A673 (cell line): ENCODE data around the gene SERHL2. TPM values are rescaled to one million over a fixed set of nuclear protein-coding genes. Genes with fewer than 3 reads are reported as not detected.

ENCODE experiments used
- BruUV-seq: library from RNA; stranded (reverse); fragments of 400-500 nt; replicated peaks from 2 replicates; lab custom pipeline; 2021; lab: Mats Ljungman, UMichigan
- CTCF ChIA-PET: fragments of 300-600 bp; sonication (Branson Sonifier 250); formaldehyde crosslinking; loops from one replicate; lab custom pipeline; 2022; ENCODE audit warnings: antibody characterized with exemption; lab: Charles Lee
- POLR2A ChIA-PET: fragments of 300-600 bp; sonication (Branson Sonifier 250); formaldehyde crosslinking; loops from one replicate; lab custom pipeline; 2022; ENCODE audit warnings: antibody characterized with exemption; ENCODE audit not compliant: low non-redundant PET; lab: Charles Lee
- DNase-seq: peaks from one replicate; pipeline ENCODE4 v3.0.0-alpha.2; 2015; ENCODE audit warnings: low spot score
- H3K27ac ChIP-seq: fragments of 200-600 bp; sonication (generic); 2 replicates; pipeline ENCODE4 v1.5.1; 2016; ENCODE audit warnings: mixed run types, low read depth, mild to moderate bottlenecking, mixed read lengths, antibody characterized with exemption, low read length; ENCODE audit not compliant: poor library complexity, severe bottlenecking
- H3K27me3 ChIP-seq: fragments of 200-600 bp; sonication (generic); replicated peaks from 2 replicates; pipeline ENCODE4 v1.6.1; 2017; ENCODE audit warnings: mixed run types, low read depth, mild to moderate bottlenecking, mixed read lengths, antibody characterized with exemption, low read length; ENCODE audit not compliant: insufficient read depth, poor library complexity
- H3K36me3 ChIP-seq: fragments of 200-600 bp; sonication (generic); 2 replicates; pipeline ENCODE4 v1.6.1; 2016; ENCODE audit warnings: mixed run types, mild to moderate bottlenecking, mixed read lengths, antibody characterized with exemption, low read length; ENCODE audit not compliant: insufficient read depth, poor library complexity, severe bottlenecking
- H3K4me1 ChIP-seq: fragments of 200-600 bp; sonication (generic); 2 replicates; pipeline ENCODE4 v1.6.1; 2017; ENCODE audit warnings: mixed run types, mild to moderate bottlenecking, mixed read lengths, antibody characterized with exemption, low read length; ENCODE audit not compliant: insufficient read depth, poor library complexity, severe bottlenecking
- H3K4me3 ChIP-seq: fragments of 200-600 bp; sonication (generic); 2 replicates; pipeline ENCODE4 v1.5.1; 2016; ENCODE audit warnings: low read depth, mixed run types, mild to moderate bottlenecking, mixed read lengths, low read length; ENCODE audit not compliant: poor library complexity, severe bottlenecking
- H3K9me3 ChIP-seq: fragments of 200-600 bp; sonication (generic); 2 replicates; pipeline ENCODE4 v1.6.1; 2016; ENCODE audit warnings: mixed run types, low read depth, mild to moderate bottlenecking, mixed read lengths, antibody characterized with exemption, low read length; ENCODE audit not compliant: poor library complexity, severe bottlenecking
- CTCF ChIP-seq: fragments of 300-800, 200-600 bp; sonication (generic); conservative IDR thresholded peaks from 2 replicates; pipeline ENCODE4 v1.5.1; 2017; ENCODE audit warnings: low read depth, mild to moderate bottlenecking, antibody characterized with exemption, low read length, moderate library complexity, mixed read lengths
- EZH2 ChIP-seq: fragments of 200-600 bp; sonication (generic); IDR thresholded peaks from 2 replicates; pipeline ENCODE4 v1.6.1; 2017; ENCODE audit warnings: borderline replicate concordance, low read depth, mild to moderate bottlenecking, mixed read lengths, antibody characterized with exemption, low read length; ENCODE audit not compliant: poor library complexity, severe bottlenecking
- intact Hi-C: fragments of 100-400 bp; cut with micrococcal nuclease; formaldehyde crosslinking; loops from one replicate; pipeline ENCODE4 v1.10.0; 2022; ENCODE audit not compliant: unreplicated experiment
- total RNA-seq: library from RNA; stranded (reverse); gene quantifications from 2 replicates; pipeline ENCODE4 v1.2.3, GENCODE V29; 2021

SERHL2 gene
- total RNA-seq, 1 experiment from 2014 or later, result 0.49 TPM

DNA sequence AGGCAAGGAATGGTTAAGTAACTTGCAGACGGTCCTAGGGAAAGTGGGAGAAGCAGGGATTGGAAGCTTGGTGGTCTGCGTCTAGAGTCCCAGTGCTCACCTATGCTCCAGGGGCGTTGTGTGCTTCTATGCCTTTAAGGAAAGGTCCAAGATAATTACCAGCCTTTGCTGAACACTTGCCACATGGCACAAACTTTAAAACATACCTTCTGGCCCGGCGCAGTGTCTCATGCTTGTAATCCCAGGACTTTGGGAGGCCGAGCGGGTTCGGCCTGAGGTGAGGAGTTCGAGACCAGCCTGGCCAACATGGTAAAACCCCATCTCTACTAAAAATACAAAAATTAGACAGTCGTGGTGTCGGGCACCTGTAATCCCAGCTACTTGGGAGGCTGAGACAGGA lies 58.6 kb downstream of the SERHL2 start:
- peaks cover 54% of the 10 kb centered on the region for H3K4me1 ChIP-seq
- intact Hi-C loops, result no loop called here
- H3K27me3 ChIP-seq, result no peaks in the 10 kb centered on the region
- no peaks in the 10 kb centered on the region for H3K9me3 ChIP-seq
- ChIA-PET CTCF (no interaction called here), POLR2A (no interaction called here)
- H3K36me3 ChIP-seq, result peaks cover 15% of the 10 kb centered on the region
- DNase-seq, result no peak
- no TSS peak for BruUV-seq
- TF ChIP-seq EZH2 (no peak), CTCF (no peak)
- peak overlapping the region; percentile 77 for H3K4me3 ChIP-seq
- H3K27ac ChIP-seq, result peak overlapping the region; percentile 97

DNA sequence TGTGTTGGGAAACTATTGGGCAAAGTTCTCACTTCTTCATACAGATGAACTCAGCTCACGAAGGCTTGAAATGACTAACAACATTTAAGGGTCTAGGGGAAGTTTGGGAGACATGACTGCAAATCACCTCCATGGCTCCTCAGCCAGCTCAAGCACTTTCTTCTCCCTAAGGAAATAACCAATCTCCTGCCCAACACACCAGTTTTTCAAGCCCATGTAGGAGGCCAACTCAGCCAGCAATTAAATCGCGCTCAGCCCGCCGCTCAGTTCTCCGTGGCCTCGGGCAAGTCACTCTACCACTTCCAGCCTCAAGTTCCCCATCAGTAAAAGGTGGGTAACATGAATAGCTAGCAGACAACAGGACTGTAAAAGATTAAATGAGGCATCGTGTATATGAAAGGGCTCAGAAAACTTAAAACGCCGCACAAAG lies 60.1 kb downstream of the SERHL2 start:
- intact Hi-C loops, result loop anchor here (2.0 kb wide), 1 partner anchor 31 kb away; no protein-coding TSS in a partner anchor

DNA sequence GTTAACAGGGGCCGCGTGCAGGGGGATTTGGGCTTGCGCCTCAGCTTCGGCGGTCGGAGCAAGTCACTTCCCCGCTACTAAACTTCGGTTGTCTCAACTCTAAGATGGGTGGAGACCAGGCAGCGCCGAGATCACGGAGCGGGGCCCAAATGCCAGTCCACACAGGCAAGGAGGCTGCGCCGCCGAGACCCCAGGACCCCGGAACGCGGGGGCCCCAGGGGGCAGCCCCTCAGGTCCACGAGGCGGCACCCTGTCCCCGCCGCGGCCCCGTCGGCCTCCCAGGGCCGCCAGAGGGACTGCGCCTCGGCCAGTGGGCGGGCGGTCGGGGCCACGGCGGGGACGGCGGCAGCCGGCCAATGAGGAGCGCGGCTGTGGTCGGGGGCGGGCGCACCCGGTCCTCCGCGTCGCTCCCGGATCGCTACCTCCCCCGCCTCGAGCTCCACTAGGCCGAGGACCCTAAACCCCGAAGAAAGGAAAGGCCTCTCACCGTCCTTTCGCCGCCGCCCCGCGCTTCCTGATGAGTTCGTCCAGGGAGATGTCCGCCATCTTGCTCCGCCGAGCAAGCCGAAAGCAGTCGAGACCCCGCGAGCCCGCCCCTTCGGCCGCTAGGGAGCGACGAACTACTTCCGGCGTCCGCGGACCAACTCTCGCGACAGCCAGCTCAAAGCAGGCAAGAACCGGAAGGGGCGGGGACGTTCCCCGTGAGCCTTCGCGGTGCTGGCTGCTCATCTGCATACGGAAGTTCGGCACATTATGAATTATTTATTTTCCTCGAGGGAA lies 60.7 kb downstream of the SERHL2 start, which contains the start of gene POLDIP3:
TSS of gene POLDIP3 (minus strand) at position 572 of the 780 bp plus-strand sequence. CDS start at position 546, 26 bp downstream.
- H3K27ac ChIP-seq, result peak within 1 kb of the TSS; percentile 97
- no TSS peak for BruUV-seq
- ChIA-PET CTCF (no interaction called here), POLR2A (interaction anchor here (0.6 to 0.8 kb wide), 8 partner anchors 18 to 595 kb away, joined by 3 to 10 read pairs (median 4); no protein-coding TSS in a partner anchor)
- peak within 1 kb of the TSS; percentile 77 for H3K4me3 ChIP-seq
- peak; percentile 98 for DNase-seq
- peaks cover 21% of the 10 kb centered on the region for H3K36me3 ChIP-seq
- no peaks in the 10 kb centered on the region for H3K27me3 ChIP-seq
- intact Hi-C loops, result loop anchor here (2.0 kb wide), 1 partner anchor 32 kb away; no protein-coding TSS in a partner anchor
- peaks cover 41% of the 10 kb centered on the region for H3K4me1 ChIP-seq
- TF ChIP-seq CTCF (no peak; the same call in 1 of the 2 replicates), EZH2 (no peak)
- no peaks in the 10 kb centered on the region for H3K9me3 ChIP-seq

More for the DNA sequence above, 60.1 kb downstream of the SERHL2 start:
- peak; percentile 40 for DNase-seq
- Histone ChIP-seq H3K27me3 (no peaks in the 10 kb centered on the region), H3K9me3 (no peaks in the 10 kb centered on the region), H3K4me3 (peak overlapping the region; percentile 77), H3K4me1 (peaks cover 47% of the 10 kb centered on the region), H3K27ac (peak overlapping the region; percentile 97), H3K36me3 (peaks cover 15% of the 10 kb centered on the region)
- TF ChIP-seq EZH2 (no peak), CTCF (no peak)
- CTCF ChIA-PET, result no interaction called here
- POLR2A ChIA-PET, result no interaction called here
- TSS peak; percentile 29 for BruUV-seq
